Fibroblast of skin of left quadriceps (primary cell): ENCODE results near the gene TBC1D25.
A peak's percentile ranks its signal among the peaks of the same experiment; 100 is the strongest.

Source experiments
- DNase-seq, 2 experiments: peaks; one replicate each; pipeline ENCODE4 v3.0.0-alpha.2; 2013; ENCODE audit warnings: low read depth in 2 of 2

The TBC1D25 gene

GRCh38 chrX:48539345-48540027, at the start of gene TBC1D25:
Gene TBC1D25 (plus strand): TSS chrX:48539714. CDS start chrX:48539798, 84 bp downstream.
- DNase-seq, result peak; percentile 93 to 94

DNA sequence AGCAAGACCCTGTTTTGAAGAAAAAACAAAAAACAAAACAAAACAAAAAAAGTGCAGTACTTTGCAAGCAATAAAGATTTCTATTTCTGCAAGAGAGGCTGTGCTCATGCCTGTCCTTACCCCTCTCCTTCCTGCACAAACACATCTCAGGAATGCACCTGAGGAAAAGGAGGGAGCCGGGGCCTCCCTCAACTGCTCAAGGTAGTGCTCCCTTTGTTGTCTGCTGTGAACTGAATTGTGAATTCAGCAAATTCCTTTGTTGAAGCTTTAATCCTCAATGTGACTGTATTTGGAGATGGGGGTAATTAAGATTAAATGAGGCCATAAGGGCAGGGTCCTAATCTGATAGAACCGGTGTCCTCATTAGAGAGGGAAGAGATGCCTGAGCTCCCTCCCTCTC, 49.6 kb upstream of the TBC1D25 start:
- no peak for DNase-seq

DNA sequence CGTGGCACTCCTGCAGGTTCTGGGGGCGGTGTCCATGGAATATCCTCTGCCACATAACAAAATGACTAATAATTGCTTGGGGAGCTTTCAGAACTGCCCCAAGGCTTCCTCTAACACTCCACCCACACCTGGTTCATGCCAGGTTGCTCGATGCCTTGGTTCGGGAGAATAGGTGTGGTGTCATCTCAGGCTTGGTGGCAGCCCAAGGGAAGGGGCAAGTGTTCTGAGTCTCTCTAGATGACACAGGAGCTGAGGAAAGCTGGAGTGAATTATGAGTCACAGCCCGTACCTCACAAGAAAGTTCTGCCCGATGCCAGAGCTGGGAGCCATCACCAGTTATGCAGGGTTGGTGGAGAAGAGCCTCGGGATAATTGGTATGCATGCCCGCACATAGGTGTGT, 48.9 kb upstream of the TBC1D25 start:
- no peak for DNase-seq

DNA sequence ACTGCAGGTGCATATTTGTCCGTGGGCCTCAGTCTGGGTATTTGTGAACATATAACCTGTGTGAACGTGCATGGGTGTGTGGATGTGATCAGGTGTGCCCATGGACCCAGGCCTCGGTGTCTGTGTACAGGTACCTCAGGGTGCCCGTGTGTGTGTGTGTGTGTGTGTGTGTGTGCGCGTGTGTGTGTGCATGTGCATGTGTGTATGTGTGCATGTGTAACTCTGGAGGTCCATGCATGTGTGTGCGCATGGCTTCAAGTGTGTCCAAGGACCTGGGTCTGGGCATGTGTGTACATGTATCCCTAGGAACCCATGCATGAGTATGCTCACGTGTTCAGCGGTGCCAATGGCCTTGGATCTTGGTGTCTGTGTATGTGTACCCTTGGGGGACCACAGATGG, 47.7 kb upstream of the TBC1D25 start:
- DNase-seq, result no peak

- DNase-seq, result no peak
Measured at GRCh38 chrX:48492293-48492910, 47.1 kb upstream of the TBC1D25 start.

DNA sequence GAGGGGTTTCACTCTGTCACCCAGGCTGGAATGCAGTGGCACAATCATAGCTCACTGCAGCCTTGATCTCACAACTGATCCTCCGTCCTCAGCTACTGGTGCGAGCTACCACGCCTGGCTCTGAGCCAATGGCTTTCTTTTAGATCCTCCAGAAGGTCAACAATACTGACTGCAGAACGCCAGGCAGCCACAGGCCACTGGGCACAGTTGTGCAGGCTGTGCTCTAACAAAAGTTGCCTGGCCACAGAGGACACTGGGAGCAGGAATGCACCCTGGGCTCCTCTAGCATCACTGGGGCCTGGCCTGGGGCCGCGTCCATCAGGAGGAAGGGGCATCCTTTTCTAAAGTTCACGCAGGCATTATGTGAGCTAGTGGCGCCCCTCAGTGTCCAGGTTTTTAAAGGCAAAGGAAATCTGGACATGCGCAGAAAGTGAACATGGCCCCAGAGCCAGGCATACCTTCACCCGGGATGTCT, 45.6 kb upstream of the TBC1D25 start:
- no peak for DNase-seq

GRCh38 chrX:48496660-48497059, 42.9 kb upstream of the TBC1D25 start:
- no peak for DNase-seq

DNA sequence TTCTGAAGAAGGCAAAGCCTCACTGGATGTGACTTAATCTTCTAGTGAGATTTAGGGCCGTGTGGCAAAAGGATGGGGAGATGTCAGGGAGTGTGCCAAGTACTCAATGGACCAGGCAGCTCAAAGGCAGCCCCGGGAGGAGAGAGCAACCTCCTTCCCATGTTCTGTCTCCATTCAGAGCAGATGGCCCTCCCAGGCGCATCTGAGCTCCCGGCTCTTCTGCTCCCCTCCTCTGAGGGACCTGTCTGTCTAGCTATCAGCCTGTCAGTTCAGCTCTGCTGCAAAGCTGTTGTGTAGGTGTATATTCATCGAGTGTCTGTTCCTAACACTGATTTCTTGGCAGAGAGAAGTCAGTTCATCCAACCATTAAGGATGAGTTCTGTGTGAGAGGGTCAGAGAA, 41.6 kb upstream of the TBC1D25 start:
- no peak for DNase-seq

DNA sequence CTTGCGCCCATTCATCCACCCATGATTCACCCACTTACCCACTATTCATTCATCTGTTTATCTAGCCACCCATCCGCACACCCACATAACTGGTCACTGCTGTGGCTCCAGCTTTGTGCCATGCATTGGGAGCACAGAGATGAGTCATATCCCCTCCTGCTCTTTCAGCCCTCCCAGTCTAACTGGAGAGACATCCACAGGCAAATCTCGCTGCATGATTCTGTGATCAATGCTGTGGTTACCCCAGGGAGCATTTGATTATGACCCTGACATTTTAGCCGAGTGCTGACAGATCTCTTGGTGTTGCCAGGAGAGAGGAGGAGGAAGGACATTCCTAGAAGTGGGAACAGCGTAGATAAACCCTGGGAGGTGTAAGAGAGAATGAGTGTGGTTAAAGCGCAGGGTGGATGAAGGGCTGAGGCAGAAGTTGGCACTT, 41.1 kb upstream of the TBC1D25 start:
- DNase-seq, result no peak

GRCh38 chrX:48504261-48504660, 35.3 kb upstream of the TBC1D25 start:
- DNase-seq, result no peak

DNA sequence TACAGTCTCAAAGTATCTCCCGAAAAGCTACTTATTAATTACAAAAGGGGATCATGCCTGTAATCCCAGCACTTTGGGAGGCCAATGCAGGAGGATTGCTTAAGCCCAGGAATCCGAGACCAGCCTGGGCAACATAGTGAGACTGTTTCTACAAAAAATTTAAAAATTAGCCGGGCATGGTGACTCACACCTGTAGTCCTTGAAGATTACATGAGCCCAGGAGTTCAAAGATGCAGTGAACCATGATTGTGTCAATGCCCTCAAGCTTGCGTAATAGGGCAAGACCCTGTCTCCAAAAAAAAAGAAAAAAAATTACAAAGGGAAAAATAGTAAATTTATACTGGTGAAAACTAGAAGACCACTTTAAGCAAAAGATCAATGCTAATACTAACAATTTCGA, 34.0 kb upstream of the TBC1D25 start:
- DNase-seq, result no peak

DNA sequence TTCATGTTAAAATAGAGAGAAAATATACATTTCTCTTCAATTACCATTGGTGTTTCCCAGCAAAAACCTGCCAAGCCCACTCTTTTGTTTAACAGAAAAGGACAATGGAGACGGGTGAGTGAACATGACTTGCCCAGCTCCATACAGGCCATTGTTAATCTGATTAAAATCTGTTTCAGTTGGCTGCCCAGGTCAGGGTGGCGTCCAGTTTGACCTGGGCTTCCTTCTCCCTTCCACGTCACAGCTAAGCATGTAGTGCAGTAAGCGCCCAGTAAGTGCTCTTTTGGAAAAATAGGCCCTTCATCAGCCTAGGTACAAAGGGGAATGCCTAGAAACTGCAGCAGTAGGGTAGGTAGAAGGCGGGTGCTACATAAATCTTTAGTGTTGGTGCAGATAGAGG, 32.3 kb upstream of the TBC1D25 start:
- DNase-seq, result no peak

GRCh38 chrX:48508400-48509244, 30.9 kb upstream of the TBC1D25 start, which contains the start of gene PORCN:
Gene PORCN (plus strand): TSS chrX:48508992. CDS start chrX:48509821, 829 bp downstream.
- DNase-seq, result peak in 1 of 2 experiments; percentile 27

DNA sequence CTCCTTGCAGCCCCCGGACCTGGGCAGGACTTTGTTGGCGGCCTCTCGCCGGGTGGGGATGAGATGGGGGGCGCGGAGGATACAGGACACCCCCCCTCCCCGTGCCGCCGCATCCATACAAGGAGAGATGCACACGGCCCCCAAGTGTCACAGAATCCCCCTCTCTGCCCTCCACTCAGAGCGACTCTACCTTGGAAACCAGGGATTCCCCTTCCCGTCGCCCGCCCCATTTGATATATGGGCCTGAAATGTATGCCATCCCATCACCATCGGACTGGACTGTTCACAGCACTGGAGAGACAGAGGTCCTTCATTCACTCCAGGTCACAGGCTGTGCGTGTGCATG, 30.3 kb upstream of the TBC1D25 start:
- DNase-seq, result no peak

GRCh38 chrX:48509619-48510018, 29.9 kb upstream of the TBC1D25 start:
- DNase-seq, result no peak

GRCh38 chrX:48511560-48511959, 28.0 kb upstream of the TBC1D25 start:
- DNase-seq, result no peak

DNA sequence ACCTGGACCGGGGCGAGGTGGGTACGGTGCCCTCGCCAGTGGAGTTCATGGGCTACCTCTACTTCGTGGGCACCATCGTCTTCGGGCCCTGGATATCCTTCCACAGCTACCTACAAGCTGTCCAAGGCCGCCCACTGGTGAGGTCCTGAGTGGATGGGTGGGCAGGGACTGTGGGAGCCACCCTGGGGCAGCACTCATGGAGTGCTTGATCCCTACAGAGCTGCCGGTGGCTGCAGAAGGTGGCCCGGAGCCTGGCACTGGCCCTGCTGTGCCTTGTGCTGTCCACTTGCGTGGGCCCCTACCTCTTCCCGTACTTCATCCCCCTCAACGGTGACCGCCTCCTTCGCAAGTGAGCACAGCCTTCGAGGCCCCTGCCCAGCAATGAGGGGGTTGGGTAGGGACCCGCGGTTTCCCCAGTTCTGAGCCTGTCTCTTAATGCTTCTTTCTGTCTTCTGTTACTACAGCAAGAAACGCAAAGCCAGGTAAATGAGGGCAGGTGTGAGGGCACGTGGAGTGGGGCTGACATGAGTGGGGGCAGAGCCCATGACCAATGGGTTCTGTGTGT, 27.1 kb upstream of the TBC1D25 start:
- no peak for DNase-seq

GRCh38 chrX:48513670-48514069, 25.8 kb upstream of the TBC1D25 start:
- DNase-seq, result no peak

DNA sequence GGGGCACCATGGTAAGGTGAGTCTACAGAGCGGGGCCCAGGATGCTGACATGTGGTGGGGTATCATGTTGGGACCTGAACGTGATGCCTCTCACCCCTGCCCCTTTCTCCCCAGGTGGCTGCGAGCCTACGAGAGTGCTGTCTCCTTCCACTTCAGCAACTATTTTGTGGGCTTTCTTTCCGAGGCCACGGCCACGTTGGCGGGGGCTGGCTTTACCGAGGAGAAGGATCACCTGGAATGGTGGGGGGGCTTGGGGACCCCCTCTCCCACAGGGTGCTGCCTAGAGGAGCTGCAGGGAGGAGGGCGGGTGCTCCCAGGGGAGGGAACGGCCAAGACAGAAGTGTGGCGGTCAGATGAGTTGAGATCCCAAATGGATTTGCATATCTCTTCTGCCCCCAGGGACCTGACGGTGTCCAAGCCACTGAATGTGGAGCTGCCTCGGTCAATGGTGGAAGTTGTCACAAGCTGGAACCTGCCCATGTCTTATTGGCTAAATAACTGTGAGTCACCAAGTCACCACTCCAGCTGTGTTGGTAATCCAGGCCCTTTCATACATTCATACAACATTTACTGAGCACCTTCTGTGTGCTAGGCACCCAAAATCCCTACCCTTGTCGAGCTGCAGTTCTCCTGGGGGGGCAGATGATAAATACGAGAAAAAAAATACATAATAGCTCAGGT, 25.2 kb upstream of the TBC1D25 start:
- DNase-seq, result no peak

DNA sequence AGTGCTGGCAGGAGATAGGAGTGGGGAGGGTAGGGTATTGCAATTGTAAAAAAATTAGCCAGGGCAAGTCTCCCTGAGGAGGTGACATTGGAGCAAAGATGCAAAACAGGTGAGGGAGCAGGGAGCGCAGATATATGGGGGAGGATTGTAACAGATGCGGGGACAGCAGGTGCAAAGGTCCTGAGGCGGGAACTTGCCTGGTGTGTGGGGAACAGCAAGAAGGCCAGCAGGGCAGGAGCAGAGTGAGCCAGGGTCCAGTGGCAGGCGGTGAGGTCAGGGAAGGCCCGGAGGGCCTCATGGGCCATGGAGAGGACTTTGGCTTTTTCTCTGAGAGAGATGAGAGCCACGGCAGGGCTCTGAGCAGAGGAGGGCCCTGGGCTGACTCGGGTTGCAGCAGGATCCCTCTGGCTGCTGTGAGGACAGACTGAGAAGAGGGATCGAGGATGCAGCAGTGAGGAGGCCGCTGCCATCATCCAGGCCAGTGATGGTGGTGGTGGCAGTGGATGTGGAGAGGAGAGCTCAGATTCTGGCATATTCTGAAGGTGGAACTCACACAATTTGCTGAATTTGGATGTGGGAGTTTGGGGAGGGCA, 24.6 kb upstream of the TBC1D25 start:
- no peak for DNase-seq

- no peak for DNase-seq
Measured at GRCh38 chrX:48515842-48516241, 23.7 kb upstream of the TBC1D25 start.
